T-helper 1 cell treated with Interleukin-12 subunit alpha and Interleukin-12 subunit beta and Interleukin-4 antibody, amounts not matched to agents 30 μg/mL and 1 μg/mL, for 36 hours (primary cell): ENCODE data around the gene POLR2H.

ENCODE experiments used
- H3K27ac Mint-ChIP-seq: one replicate; pipeline ENCODE4 v1.8.0; 2021; ENCODE audit warnings: mild to moderate bottlenecking, mixed read lengths
- H3K27me3 Mint-ChIP-seq: one replicate; pipeline ENCODE4 v1.8.0; 2021; ENCODE audit warnings: low read depth, mixed read lengths
- H3K36me3 Mint-ChIP-seq: one replicate; pipeline ENCODE4 v1.8.0; 2021; ENCODE audit warnings: low read depth, mixed read lengths
- H3K4me1 Mint-ChIP-seq: one replicate; pipeline ENCODE4 v1.8.0; 2021; ENCODE audit warnings: low read depth, mixed read lengths
- H3K4me3 Mint-ChIP-seq: one replicate; pipeline ENCODE4 v1.8.0; 2021; ENCODE audit warnings: mild to moderate bottlenecking, moderate library complexity, mixed read lengths
- H3K9me3 Mint-ChIP-seq: one replicate; pipeline ENCODE4 v1.8.0; 2021; ENCODE audit warnings: mixed read lengths

Gene POLR2H

DNA sequence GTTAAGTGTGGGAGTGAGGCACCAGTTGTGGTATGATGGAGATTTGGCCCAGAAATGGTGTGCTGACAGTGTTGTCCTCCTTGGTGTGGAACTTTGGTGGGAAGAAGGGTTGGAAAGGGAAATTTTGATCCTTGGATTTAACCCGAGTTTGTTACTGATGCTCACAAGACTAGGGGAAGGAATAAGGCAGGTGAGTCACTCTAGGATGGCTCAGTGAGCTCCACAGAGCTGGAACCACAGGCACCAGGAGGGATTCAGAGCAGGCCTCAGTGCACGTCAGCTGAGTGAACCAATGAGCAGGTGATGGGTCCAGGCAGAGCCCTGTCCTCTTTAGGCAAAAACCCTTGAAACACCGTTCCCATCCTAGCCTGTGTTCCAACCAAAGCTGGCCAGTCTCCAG lies 29.8 kb downstream of the POLR2H start:
- Mint-ChIP-seq H3K36me3 (no peaks in the 10 kb centered on the region), H3K27me3 (peaks cover 13% of the 10 kb centered on the region), H3K9me3 (no peaks in the 10 kb centered on the region), H3K4me3 (no peak overlapping the region), H3K4me1 (no peaks in the 10 kb centered on the region), H3K27ac (no peak overlapping the region)

DNA sequence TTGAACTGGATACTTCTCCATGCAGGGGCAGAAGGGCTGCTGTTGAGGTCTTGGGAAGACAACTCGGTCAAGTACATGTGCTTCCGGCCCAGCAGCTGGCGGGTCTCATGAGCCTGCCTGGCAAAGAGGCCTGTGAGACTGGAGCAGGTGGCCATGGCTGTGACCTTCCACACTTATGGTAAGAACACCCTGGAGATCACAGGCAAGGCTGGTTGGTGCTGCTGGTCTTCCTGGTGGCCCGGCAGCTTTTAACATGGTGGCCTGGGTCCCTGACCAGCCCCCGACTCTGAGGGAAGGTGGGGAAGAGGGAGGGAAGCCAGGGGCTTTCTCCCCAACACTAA lies 33.8 kb downstream of the POLR2H start:
- Mint-ChIP-seq H3K4me3 (no peak overlapping the region), H3K36me3 (no peaks in the 10 kb centered on the region), H3K9me3 (no peaks in the 10 kb centered on the region), H3K27ac (no peak overlapping the region), H3K4me1 (no peaks in the 10 kb centered on the region), H3K27me3 (peaks cover 22% of the 10 kb centered on the region)

- no peak overlapping the region for H3K27ac Mint-ChIP-seq
- H3K4me1 Mint-ChIP-seq: no peaks in the 10 kb centered on the region
- no peaks in the 10 kb centered on the region for H3K36me3 Mint-ChIP-seq
- peaks cover 33% of the 10 kb centered on the region for H3K27me3 Mint-ChIP-seq
- H3K4me3 Mint-ChIP-seq: no peak overlapping the region
- H3K9me3 Mint-ChIP-seq: no peaks in the 10 kb centered on the region
Observed at GRCh38 chr3:184399410-184399809, 37.9 kb downstream of the POLR2H start.

DNA sequence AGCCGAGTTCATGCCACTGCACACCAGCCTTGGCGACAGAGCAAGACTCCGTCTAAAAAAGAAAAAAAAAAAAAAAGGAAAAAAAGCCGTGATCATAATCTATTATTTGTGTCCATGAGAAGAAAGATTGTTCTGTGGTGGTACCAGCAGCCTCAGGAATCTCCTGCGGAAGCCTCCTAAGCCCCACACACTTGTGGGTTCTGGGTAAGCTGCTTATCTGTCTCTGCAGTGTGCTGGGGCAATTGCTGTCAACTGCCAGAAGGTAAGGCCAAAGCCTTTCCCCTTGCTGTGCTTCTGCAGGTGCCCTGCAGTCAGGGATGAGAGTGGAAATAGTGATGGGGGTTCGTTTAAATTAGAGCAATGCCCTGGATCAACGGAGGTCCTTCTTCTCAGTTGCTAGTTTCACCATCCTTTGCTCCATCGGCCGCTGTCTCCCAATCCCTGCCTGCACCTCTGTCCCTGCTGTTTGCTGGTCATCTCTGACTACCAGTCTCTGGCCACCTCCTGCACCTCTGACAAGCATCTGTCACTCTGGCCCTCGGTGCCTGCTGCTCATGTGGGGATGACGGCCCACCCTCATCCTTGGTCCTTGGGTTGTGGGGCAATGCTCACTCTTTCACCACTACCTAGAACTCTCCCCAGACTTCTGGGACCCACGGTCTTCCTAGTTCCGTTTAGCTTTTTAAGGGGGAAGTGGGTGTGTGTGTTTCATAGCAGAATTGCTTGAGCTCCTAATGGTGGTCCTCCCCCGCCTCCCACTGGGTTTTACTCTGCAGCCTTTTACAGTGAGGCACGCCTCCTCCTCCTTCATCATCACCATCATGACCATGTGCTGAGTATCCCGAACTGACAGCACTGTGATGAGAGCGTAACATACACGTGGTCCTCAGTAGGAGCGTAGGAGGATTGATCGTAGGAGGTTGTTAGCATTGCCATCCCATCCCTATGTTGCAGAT lies 43.8 kb downstream of the POLR2H start:
- H3K27ac Mint-ChIP-seq: no peak overlapping the region
- H3K27me3 Mint-ChIP-seq: peaks cover 20% of the 10 kb centered on the region
- no peak overlapping the region for H3K4me3 Mint-ChIP-seq
- no peaks in the 10 kb centered on the region for H3K4me1 Mint-ChIP-seq
- no peaks in the 10 kb centered on the region for H3K9me3 Mint-ChIP-seq
- no peaks in the 10 kb centered on the region for H3K36me3 Mint-ChIP-seq

- Mint-ChIP-seq H3K9me3 (no peaks in the 10 kb centered on the region), H3K36me3 (no peaks in the 10 kb centered on the region), H3K27me3 (peaks cover 4% of the 10 kb centered on the region), H3K4me3 (no peak overlapping the region), H3K4me1 (no peaks in the 10 kb centered on the region), H3K27ac (no peak overlapping the region)
Observed at GRCh38 chr3:184409331-184409926, 47.9 kb downstream of the POLR2H start.

DNA sequence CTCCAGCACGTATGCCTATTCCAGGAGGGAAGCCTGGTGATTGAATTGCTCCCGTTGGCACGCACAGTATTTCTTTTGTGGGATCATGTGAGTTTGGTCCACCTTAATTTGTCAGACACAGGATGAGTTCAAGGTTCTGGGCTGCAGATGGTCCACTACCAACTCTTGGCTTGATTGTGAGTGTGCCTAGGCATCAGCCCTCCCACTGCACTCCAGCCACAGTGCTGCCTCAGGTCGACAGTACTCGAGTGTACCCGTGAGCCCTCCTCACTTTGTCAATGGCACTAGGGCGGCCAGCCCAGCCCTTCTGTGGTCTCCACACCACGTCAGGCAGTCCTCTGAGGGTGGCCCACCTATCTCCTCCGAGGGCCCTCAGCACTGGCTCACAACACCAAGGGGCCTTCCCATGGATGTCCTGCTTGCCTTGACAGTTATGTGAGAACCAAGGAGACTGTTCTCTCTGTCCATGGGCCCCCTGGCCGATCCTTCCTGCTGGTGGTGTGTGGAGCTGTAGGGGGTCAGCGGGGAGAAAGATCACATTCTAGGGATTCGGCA lies 48.5 kb downstream of the POLR2H start:
- no peaks in the 10 kb centered on the region for H3K9me3 Mint-ChIP-seq
- H3K4me1 Mint-ChIP-seq: no peaks in the 10 kb centered on the region
- H3K36me3 Mint-ChIP-seq: no peaks in the 10 kb centered on the region
- peaks cover 4% of the 10 kb centered on the region for H3K27me3 Mint-ChIP-seq
- H3K4me3 Mint-ChIP-seq: no peak overlapping the region
- no peak overlapping the region for H3K27ac Mint-ChIP-seq

GRCh38 chr3:184414418-184415202 lies 53.1 kb downstream of the POLR2H start:
- Mint-ChIP-seq H3K27me3 (no peaks in the 10 kb centered on the region), H3K4me1 (no peaks in the 10 kb centered on the region), H3K36me3 (no peaks in the 10 kb centered on the region), H3K27ac (no peak overlapping the region), H3K9me3 (no peaks in the 10 kb centered on the region), H3K4me3 (no peak overlapping the region)

GRCh38 chr3:184415203-184415490 lies 53.6 kb downstream of the POLR2H start:
- no peak overlapping the region for H3K4me3 Mint-ChIP-seq
- H3K4me1 Mint-ChIP-seq: no peaks in the 10 kb centered on the region
- H3K9me3 Mint-ChIP-seq: no peaks in the 10 kb centered on the region
- no peaks in the 10 kb centered on the region for H3K27me3 Mint-ChIP-seq
- no peaks in the 10 kb centered on the region for H3K36me3 Mint-ChIP-seq
- no peak overlapping the region for H3K27ac Mint-ChIP-seq

DNA sequence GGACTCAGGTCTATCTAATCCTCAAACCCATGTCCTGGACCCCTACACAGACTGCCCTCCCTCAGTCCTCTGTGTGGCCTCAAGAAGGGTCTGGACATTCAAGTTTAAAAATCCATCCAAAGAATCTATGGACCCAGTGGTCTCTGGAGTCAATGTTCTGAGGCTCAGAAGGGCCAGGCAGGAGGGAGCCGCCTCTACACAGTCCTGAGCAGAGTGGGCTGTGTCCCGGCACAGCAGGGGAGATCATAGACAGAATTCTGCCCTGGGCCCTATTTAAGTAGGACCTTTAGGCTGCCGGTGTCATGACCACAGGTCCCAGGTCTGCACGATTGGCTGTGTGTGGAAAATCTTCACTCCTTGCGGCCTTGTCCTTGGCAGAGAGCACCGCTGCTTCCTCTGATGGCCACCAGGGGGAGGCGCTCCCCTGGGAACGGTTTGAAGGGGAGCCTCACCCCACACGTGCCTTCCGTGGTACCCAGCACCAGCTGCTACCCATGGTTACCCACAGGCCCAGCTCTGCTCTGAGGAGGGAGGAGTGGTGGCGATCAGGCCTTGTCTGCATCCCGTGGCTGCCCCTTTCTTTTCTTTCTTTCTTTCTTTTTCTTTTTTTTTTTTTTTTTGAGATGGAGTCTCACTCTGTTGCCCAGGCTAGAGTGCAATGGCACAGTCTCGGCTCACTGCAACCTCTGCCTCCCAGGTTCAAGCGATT lies 56.3 kb downstream of the POLR2H start:
- Mint-ChIP-seq H3K4me3 (no peak overlapping the region), H3K9me3 (no peaks in the 10 kb centered on the region), H3K27me3 (no peaks in the 10 kb centered on the region), H3K27ac (no peak overlapping the region), H3K4me1 (no peaks in the 10 kb centered on the region), H3K36me3 (no peaks in the 10 kb centered on the region)
